HG03064 (cell line): Measurements from ENCODE around the gene ASB5.
A peak's percentile ranks its signal among the peaks of the same experiment; 100 is the strongest.
"Not testable (repeated sequence)": the region's sequence is repeated elsewhere in the genome, so short reads cannot be mapped to it uniquely, and the experiment has no call there.

Experiments
- ATAC-seq: cut with Tn5 transposase; IDR thresholded peaks from one replicate; pipeline ENCODE4 v1.9.1; 2021; ENCODE audit warnings: low read depth; ENCODE audit not compliant: unreplicated experiment

The ASB5 gene

DNA sequence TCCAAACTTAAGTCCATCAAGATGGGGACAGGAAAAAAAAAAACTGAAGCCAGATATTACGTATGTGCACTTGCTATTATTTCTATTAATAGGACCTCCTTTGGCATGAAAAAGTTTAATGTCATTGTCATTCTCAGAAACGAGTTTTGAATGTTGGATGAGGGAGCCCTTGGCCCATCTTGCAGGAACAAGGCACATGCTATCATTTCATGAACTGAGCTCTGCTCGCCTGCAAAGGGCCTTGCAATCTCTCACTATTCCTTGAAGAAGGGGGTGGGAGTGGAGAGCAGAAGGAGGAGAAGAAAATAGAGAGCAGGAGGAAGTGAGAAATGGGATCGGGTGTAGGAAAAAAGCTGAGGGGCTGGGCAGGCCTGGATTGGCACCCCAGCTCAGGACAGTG, 39.4 kb downstream of the ASB5 start:
- no peak for ATAC-seq

DNA sequence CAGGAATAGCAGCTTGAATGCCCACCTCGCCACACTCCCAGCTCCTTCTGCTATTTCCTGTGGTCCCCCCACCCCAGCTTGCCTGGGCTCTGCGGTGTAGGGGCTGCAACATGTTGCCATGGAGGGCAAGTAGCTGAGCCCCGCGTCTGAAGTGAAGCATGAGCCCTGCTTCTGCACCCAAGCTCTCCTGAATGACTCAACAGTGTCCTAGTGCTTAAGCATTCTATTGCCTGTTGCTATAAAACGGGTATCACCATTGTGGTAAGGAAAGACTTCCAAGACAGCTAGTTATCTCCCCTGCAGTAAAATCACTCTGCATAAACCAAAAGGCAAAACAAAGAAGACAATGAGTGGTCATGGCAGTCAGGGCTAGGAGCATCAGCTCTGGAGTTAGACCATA, 42.3 kb downstream of the ASB5 start:
- ATAC-seq = no peak

GRCh38 chr4:176223561-176223960, 45.5 kb downstream of the ASB5 start:
- ATAC-seq = no peak

GRCh38 chr4:176222149-176222548, 46.9 kb downstream of the ASB5 start:
- no peak for ATAC-seq

GRCh38 chr4:176217510-176217909, 51.5 kb downstream of the ASB5 start:
- no peak for ATAC-seq

GRCh38 chr4:176212351-176212750, 56.7 kb downstream of the ASB5 start:
- ATAC-seq = not testable (repeated sequence)

DNA sequence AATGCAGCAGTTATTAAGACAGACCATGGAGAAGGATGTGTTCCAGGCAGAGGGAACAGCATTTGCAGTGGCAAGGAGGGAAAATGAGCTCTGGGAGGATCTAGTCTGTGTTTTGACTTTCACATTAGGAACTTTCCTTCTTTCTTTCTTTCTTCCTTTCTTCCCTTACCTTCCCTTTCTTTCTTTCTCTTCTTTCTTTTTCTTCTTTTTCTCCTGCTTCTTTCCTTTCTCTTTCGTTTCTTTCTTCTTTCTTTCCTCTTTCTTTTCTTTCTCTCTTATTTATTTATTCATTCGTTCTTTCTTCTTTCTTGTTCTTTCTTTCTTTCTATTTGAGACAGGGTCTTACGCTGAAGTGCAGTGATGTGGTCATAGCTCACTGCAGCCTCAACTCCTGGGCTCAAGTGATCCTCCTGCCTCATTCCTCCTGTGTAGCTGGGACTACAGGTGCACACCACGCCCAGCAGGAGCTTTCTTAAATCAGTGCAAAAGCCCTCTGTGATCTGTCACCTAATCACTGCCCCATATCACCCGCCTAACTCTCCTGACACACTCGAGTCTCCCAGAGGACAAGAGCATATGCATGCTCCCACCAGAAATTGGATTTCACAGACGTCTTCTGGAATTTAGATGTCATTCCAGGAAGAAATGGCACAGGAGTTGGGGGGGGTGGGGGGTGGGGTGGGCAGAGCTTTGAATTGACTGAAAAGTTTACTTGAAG, 58.3 kb downstream of the ASB5 start:
- no peak for ATAC-seq

GRCh38 chr4:176210101-176210500, 58.9 kb downstream of the ASB5 start:
- ATAC-seq = no peak

DNA sequence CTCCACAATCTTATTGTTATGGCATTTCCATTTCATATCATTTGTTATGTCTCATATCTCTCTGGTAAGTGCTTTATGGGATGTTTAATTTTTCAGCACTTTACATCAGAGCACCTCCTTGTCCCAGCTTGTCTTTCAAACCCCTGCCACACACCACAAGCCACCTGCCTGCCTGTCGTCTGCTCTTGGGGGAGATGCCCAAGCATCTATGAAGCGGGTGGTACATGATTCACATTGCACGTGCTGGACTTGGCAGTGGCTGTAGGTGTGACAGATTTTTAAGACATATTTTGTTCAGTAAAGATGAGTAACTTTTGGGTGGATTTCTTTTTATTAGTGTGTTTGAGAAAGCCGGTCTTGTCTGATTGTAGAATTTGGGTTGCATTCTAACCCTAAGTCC, 59.5 kb downstream of the ASB5 start:
- no peak for ATAC-seq

- no peak for ATAC-seq
Observed at GRCh38 chr4:176207839-176208238, 61.2 kb downstream of the ASB5 start.

DNA sequence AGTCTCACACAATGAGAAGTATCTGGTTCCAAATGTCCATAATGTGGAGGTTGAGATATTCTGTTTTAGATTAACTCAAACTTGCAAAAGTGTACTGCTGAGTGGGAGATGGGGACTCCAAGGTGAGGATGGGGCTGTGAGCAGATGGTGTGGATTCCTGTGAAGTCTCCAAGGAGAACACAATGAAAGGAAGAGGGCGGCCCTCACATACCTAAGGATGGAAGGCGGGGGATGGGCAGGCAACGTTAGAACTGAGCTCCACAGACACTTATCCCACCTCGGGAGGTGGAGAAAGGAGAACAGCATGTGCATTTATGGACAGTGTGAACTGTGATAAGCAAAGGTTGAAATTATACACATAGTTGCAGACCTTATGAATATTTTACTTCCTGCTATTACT, 63.7 kb downstream of the ASB5 start:
- ATAC-seq = no peak

- ATAC-seq = no peak
Observed at GRCh38 chr4:176198316-176198903, 70.6 kb downstream of the ASB5 start.

DNA sequence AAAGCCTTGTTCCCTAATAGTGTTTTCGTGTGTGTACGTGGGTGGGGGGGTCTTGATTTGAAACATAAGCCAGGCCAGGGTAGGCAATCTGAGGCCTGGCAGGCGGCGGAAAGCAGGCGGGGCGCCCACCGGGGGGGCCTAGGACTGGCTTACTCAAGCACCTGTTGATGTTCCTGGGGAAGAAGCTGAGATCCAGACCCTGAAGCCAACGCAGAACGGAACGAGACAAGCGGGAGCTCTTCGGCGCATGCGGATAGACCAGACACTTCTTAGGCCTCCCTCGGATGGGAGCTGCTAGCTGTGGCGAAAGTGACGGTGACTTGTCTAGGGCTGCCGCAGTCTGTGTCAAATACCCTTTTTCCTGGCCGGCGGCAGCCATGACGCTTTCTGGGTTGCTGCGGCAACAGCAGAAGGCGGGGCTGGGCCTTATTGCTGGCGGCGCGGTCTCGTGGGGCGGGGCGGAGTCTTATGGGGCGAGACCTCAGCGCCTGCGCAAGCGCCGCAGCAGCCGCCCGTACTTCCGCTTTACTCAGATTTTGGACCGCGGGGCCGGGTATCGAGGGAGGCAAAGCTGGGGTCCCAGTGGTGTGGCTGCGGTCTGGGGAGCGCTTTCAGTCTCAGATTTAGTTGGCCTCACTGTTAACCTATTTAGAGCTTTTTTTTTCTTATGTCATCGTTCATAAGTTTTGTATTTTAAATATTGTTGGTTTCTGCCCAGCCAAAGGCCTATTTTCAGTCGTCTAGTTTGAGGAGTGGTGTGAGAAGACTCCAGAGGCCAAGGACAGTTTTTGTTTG, 73.6 kb downstream of the ASB5 start, which contains the start of gene SPATA4:
TSS of gene SPATA4 (minus strand) at position 402 of the 795 bp plus-strand sequence. CDS start at position 379, 23 bp downstream.
- peak; percentile 99 for ATAC-seq

GRCh38 chr4:176193938-176194337, 75.1 kb downstream of the ASB5 start:
- no peak for ATAC-seq

GRCh38 chr4:176193126-176193525, 75.9 kb downstream of the ASB5 start:
- no peak for ATAC-seq

DNA sequence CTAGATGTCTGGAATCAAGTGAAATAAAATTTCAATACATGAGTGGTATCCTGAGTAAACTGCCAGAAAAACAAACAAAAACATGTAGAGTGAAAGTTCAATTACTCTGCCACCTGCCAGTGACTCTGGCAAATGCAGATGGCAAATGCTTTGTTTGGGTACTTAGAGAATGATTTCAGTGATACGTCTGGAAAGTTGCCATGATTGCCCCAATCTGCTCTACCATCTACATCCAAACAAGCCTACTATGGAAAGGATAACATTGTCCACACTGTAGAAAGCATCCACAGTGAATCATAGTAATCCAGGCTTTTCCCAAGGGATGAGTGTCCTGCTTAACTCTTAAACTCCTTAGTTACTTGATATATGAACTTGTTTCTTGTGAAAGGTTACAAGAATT, 77.0 kb downstream of the ASB5 start:
- ATAC-seq = no peak

DNA sequence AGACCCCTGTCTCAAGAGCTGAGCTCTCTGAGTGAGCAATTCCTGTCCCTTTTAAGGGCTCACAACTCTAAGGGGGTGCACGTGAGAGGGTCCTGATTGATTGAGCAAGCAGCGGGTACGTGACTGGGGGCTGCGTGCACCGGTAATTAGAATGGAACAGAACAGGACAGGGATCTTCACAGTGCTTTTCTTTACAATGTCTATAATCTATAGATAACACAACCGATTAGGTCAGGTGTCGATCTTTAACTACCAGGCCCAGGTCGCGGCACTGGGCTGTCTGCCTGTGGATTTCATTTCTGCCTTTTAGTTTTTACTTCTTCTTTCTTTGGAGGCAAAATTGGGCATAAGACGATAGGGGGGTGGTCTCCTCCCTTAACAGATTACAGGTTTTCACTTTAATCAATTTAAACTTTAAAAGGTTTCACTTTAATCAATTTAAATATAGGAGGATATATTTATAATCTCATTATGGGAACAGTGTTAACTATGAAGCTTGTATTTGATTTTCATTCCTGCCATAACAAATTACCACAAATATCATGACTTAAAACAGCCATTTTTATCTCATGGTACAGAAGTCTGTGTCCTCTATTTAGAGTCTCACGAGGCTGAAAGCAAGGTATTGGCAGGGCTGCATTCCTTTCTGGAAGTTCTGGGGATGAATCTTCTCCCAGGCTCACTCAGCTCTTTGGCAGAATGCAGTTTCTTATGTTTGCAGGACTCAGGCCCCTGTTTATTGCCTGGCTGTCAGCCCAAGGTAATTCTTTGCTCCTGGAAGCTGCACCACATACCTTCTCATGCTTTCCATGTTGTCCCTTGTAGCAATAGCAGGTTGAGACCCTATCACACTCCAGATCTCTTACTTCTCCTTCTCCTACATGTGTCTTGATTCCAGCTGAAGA, 78.9 kb downstream of the ASB5 start:
- no peak for ATAC-seq

- ATAC-seq = no peak
Observed at GRCh38 chr4:176188654-176189053, 80.4 kb downstream of the ASB5 start.

- no peak for ATAC-seq
Observed at GRCh38 chr4:176187624-176188023, 81.4 kb downstream of the ASB5 start.

DNA sequence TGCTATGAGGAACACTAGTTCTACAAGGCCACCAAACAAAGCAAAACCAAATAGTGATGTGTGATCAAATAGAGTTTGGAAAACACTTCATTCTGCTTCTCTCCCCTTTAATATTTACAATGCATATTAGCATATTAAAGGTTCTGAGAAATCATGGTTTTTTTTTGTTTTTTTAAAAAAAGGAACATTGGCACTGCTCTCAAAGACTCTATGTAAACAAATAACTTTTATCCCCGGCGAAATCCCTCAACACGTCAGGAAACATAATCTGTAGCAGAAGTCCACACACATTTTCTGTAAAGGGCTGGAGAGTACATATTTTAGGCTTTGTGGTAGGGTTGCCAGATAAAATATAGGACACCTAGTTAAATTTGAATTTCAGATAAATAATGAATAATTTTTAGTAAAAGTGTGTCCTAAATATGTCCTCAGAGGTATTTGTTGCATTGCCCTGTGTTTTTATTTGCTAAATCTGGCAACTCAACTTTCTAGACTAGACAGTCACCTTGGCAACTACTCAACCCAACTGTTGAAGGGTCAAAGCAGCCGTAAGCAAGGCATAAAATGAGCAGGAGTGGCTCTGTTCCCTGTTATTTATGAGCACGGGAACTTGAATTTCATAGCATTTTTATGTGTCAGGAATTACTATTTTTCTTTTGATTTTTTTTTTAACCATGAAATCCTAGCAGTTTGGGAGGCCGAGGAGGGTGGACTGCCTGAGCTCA, 82.2 kb downstream of the ASB5 start:
- ATAC-seq = no peak
